ENCODE results near the gene AQP2. TPM values are rescaled to one million over a fixed set of nuclear protein-coding genes. Genes with fewer than 3 reads are reported as not detected.

Gene AQP2
- total and polyA plus RNA-seq, 2 experiments from 2014 or later: 0.07 TPM; not detected in 1

DNA sequence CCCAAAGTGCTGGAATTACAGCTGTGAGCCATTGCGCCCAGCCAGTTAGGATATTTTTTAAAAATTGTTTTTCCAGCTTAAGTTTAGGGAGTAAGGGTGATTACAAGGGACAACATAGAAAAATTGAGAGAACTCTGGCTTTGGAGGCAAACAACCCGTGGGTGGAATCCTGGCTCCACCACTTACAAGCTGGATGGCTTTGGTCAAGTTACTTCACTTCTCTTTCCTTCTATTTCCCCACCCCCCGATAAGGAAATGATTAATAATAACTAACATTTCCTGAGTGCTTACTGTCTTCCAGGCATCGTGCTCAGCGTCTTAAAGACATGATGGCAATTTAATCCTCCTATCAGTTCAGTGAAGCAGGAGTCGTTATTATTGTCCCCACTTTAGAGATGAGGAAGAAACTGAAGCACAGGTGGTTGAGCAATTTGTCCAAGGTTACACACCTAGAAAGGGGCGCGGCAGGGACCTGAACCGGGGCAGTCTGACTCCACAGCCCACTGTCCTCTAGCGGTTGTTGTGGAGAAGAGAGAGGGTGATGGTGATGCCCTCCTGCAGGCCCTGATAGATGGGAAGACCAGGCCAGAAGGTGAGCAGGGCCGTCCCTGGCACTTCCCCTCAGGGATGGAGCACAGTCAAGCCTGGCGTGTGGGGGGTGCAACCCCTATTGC lies 30.2 kb upstream of the AQP2 start:
- no peak overlapping the region for H2AFZ ChIP-seq
- TF ChIP-seq, protein P1, sequence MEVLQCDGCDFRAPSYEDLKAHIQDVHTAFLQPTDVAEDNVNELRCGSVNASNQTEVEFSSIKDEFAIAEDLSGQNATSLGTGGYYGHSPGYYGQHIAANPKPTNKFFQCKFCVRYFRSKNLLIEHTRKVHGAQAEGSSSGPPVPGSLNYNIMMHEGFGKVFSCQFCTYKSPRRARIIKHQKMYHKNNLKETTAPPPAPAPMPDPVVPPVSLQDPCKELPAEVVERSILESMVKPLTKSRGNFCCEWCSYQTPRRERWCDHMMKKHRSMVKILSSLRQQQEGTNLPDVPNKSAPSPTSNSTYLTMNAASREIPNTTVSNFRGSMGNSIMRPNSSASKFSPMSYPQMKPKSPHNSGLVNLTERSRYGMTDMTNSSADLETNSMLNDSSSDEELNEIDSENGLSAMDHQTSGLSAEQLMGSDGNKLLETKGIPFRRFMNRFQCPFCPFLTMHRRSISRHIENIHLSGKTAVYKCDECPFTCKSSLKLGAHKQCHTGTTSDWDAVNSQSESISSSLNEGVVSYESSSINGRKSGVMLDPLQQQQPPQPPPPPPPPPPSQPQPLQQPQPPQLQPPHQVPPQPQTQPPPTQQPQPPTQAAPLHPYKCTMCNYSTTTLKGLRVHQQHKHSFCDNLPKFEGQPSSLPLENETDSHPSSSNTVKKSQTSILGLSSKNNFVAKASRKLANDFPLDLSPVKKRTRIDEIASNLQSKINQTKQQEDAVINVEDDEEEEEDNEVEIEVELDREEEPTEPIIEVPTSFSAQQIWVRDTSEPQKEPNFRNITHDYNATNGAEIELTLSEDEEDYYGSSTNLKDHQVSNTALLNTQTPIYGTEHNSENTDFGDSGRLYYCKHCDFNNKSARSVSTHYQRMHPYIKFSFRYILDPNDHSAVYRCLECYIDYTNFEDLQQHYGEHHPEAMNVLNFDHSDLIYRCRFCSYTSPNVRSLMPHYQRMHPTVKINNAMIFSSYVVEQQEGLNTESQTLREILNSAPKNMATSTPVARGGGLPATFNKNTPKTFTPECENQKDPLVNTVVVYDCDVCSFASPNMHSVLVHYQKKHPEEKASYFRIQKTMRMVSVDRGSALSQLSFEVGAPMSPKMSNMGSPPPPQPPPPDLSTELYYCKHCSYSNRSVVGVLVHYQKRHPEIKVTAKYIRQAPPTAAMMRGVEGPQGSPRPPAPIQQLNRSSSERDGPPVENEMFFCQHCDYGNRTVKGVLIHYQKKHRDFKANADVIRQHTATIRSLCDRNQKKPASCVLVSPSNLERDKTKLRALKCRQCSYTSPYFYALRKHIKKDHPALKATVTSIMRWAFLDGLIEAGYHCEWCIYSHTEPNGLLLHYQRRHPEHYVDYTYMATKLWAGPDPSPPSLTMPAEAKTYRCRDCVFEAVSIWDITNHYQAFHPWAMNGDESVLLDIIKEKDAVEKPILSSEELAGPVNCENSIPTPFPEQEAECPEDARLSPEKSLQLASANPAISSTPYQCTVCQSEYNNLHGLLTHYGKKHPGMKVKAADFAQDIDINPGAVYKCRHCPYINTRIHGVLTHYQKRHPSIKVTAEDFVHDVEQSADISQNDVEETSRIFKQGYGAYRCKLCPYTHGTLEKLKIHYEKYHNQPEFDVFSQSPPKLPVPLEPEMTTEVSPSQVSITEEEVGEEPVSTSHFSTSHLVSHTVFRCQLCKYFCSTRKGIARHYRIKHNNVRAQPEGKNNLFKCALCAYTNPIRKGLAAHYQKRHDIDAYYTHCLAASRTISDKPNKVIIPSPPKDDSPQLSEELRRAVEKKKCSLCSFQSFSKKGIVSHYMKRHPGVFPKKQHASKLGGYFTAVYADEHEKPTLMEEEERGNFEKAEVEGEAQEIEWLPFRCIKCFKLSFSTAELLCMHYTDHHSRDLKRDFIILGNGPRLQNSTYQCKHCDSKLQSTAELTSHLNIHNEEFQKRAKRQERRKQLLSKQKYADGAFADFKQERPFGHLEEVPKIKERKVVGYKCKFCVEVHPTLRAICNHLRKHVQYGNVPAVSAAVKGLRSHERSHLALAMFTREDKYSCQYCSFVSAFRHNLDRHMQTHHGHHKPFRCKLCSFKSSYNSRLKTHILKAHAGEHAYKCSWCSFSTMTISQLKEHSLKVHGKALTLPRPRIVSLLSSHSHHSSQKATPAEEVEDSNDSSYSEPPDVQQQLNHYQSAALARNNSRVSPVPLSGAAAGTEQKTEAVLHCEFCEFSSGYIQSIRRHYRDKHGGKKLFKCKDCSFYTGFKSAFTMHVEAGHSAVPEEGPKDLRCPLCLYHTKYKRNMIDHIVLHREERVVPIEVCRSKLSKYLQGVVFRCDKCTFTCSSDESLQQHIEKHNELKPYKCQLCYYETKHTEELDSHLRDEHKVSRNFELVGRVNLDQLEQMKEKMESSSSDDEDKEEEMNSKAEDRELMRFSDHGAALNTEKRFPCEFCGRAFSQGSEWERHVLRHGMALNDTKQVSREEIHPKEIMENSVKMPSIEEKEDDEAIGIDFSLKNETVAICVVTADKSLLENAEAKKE (CRISPR knock-in tag; IDR thresholded peaks at IDR 0.05): no peak
- TF ChIP-seq NANOG (IDR thresholded peaks at IDR 0.05; ENCODE audit: borderline replicate concordance): no peak
- ATAC-seq: no peak

DNA sequence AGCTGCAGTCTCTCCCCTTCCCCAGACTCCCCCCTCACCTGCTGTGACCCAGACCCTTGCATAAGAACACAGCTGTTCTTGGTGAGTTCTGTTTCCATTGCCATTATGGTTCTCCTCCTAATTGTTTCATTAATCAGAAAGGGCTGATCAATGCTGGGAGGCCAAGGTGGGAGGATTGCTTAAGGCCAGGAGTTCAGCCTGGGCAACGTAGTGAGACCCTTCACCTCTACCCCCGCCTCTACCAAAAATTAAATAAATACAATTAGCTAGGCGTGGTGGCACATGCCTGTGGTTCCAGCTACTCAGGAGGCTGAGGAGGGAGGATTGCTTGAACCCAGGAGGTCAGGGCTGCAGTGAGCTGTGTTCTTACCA lies 29.6 kb upstream of the AQP2 start:
- H2AFZ ChIP-seq: no peak overlapping the region
- no peak overlapping the region for H3K27ac Mint-ChIP-seq

More for the DNA sequence above, 30.2 kb upstream of the AQP2 start:
- DNase-seq (ENCODE audit: low spot score): no peak
- H3K79me2 ChIP-seq (replicated peaks; ENCODE audit: insufficient read depth): no peaks in the 10 kb centered on the region
- H3K36me3 ChIP-seq (ENCODE audit: insufficient read depth): no peaks in the 10 kb centered on the region
- Mint-ChIP-seq H3K36me3 (ENCODE audit: low read depth) (no peaks in the 10 kb centered on the region), H3K27ac (no peak overlapping the region), H3K27me3 (ENCODE audit: insufficient read depth, low read depth, poor library complexity) (peaks cover 8% of the 10 kb centered on the region), H3K4me1 (no peaks in the 10 kb centered on the region; the same call in 2 of the 3 replicates), H3K9me3 (no peaks in the 10 kb centered on the region), H3K4me3 (no peak overlapping the region)
- H3K9me2 ChIP-seq (ENCODE audit: insufficient read depth): no peaks in the 10 kb centered on the region
- no peak overlapping the region for H3K27ac ChIP-seq (ENCODE audit: low read depth)
- H3K4me2 ChIP-seq: no peak overlapping the region
- no peak overlapping the region for H3K4me3 ChIP-seq
- H3K27me3 ChIP-seq (ENCODE audit: insufficient read depth): no peaks in the 10 kb centered on the region
- H4K20me1 ChIP-seq (replicated peaks; ENCODE audit: insufficient read depth): no peaks in the 10 kb centered on the region
- H3F3A ChIP-seq (replicated peaks; ENCODE audit: low read depth): no peaks in the 10 kb centered on the region
- no peaks in the 10 kb centered on the region for H3K4me1 ChIP-seq (ENCODE audit: insufficient read depth)

More for the DNA sequence above, 29.6 kb upstream of the AQP2 start:
- Histone ChIP-seq H3K79me2 (replicated peaks; ENCODE audit: insufficient read depth) (no peaks in the 10 kb centered on the region), H4K20me1 (replicated peaks; ENCODE audit: insufficient read depth) (no peaks in the 10 kb centered on the region), H3K27me3 (ENCODE audit: insufficient read depth) (no peaks in the 10 kb centered on the region), H3K36me3 (ENCODE audit: insufficient read depth) (no peaks in the 10 kb centered on the region), H3F3A (replicated peaks; ENCODE audit: low read depth) (no peaks in the 10 kb centered on the region), H3K27ac (ENCODE audit: low read depth) (no peak overlapping the region), H3K9me2 (ENCODE audit: insufficient read depth) (no peaks in the 10 kb centered on the region), H3K4me3 (no peak overlapping the region), H3K4me1 (ENCODE audit: insufficient read depth) (no peaks in the 10 kb centered on the region), H3K4me2 (no peak overlapping the region)
- H3K9me3 Mint-ChIP-seq: no peaks in the 10 kb centered on the region
- ATAC-seq: no peak
- no peaks in the 10 kb centered on the region for H3K36me3 Mint-ChIP-seq (ENCODE audit: low read depth)
- DNase-seq (ENCODE audit: low spot score): no peak
- no peaks in the 10 kb centered on the region; the same call in 2 of the 3 replicates for H3K4me1 Mint-ChIP-seq
- H3K4me3 Mint-ChIP-seq: no peak overlapping the region
- H3K27me3 Mint-ChIP-seq (ENCODE audit: insufficient read depth, low read depth, poor library complexity): peaks cover 8% of the 10 kb centered on the region
- no peak for TF ChIP-seq EZH2 (IDR thresholded peaks at IDR 0.05; ENCODE audit: low read depth, unreplicated experiment)
- TF ChIP-seq EZH2phosphoT487 (IDR thresholded peaks at IDR 0.05; ENCODE audit: unreplicated experiment): no peak
- no peak for TF ChIP-seq NANOG (IDR thresholded peaks at IDR 0.05; ENCODE audit: borderline replicate concordance)
- TF ChIP-seq, protein P2, sequence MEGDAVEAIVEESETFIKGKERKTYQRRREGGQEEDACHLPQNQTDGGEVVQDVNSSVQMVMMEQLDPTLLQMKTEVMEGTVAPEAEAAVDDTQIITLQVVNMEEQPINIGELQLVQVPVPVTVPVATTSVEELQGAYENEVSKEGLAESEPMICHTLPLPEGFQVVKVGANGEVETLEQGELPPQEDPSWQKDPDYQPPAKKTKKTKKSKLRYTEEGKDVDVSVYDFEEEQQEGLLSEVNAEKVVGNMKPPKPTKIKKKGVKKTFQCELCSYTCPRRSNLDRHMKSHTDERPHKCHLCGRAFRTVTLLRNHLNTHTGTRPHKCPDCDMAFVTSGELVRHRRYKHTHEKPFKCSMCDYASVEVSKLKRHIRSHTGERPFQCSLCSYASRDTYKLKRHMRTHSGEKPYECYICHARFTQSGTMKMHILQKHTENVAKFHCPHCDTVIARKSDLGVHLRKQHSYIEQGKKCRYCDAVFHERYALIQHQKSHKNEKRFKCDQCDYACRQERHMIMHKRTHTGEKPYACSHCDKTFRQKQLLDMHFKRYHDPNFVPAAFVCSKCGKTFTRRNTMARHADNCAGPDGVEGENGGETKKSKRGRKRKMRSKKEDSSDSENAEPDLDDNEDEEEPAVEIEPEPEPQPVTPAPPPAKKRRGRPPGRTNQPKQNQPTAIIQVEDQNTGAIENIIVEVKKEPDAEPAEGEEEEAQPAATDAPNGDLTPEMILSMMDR (conservative IDR thresholded peaks at IDR 0.05; ENCODE audit: low read depth in 2 of 2): no peak
- no peak for TF ChIP-seq STAT1 (IDR thresholded peaks at IDR 0.05; ENCODE audit: unreplicated experiment)
- TF ChIP-seq, protein P3, sequence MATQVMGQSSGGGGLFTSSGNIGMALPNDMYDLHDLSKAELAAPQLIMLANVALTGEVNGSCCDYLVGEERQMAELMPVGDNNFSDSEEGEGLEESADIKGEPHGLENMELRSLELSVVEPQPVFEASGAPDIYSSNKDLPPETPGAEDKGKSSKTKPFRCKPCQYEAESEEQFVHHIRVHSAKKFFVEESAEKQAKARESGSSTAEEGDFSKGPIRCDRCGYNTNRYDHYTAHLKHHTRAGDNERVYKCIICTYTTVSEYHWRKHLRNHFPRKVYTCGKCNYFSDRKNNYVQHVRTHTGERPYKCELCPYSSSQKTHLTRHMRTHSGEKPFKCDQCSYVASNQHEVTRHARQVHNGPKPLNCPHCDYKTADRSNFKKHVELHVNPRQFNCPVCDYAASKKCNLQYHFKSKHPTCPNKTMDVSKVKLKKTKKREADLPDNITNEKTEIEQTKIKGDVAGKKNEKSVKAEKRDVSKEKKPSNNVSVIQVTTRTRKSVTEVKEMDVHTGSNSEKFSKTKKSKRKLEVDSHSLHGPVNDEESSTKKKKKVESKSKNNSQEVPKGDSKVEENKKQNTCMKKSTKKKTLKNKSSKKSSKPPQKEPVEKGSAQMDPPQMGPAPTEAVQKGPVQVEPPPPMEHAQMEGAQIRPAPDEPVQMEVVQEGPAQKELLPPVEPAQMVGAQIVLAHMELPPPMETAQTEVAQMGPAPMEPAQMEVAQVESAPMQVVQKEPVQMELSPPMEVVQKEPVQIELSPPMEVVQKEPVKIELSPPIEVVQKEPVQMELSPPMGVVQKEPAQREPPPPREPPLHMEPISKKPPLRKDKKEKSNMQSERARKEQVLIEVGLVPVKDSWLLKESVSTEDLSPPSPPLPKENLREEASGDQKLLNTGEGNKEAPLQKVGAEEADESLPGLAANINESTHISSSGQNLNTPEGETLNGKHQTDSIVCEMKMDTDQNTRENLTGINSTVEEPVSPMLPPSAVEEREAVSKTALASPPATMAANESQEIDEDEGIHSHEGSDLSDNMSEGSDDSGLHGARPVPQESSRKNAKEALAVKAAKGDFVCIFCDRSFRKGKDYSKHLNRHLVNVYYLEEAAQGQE (IDR thresholded peaks at IDR 0.05; ENCODE audit: unreplicated experiment): no peak

Data from GM23338 (cell line).